ENCODE measurements around the gene FSTL4. TPM values are rescaled to one million over a fixed set of nuclear protein-coding genes. Genes with fewer than 3 reads are reported as not detected.

FSTL4 gene
- total and polyA plus RNA-seq, 2 donors (not counting 1 experiment from before 2014, with no cell fraction given), result 0.31 to 6.7 TPM

DNA sequence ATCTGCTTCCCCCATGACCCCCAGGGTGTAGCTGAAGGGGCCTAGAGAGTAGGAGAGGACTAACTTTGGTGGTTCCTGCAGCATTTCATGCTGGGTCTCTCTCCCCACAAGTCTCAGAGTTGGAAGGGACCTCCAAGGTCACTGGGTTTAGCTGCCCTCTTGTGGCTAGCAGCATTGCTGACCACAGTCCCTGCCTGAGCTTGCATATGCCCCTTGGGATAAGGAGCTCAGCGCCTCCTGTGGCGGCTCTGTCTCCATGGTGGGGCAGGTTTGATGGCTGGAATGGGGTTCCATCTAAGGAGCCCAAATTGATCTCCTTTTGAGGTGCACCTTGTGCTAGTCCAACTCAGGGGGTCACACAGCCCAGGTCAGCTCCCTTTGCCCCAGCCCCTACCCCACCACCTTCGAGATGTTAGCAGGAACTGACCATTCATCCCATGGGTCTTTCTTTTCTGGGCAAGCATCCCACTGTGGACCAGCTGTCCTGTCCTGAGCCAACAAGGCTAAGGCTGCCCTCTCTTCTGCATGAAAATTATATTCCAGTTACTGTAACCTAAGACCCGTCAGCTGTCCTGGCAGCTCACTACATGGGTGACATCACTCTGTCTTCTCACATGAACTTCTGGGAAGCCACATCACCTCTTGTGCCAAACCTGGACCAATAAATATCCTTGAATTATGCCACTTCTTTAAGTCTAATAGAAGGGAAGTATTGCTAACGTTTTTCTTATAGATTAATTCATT, 364.3 kb downstream of the FSTL4 start:
- Histone ChIP-seq H3K27ac (ENCODE audit: low read length in 2 of 2) (no peak overlapping the region), H3K9ac (ENCODE audit: low read length) (no peak overlapping the region), H3K36me3 (replicated peaks in 1 of 2; ENCODE audit: control extremely low read depth in 1 of 2, control insufficient read depth in 1 of 2, extremely low read depth in 1 of 2, insufficient read depth in 2 of 2, low read length in 1 of 2) (no peaks in the 10 kb centered on the region), H3K9me3 (ENCODE audit: control extremely low read depth in 1 of 3, control insufficient read depth in 2 of 3, insufficient read depth in 1 of 3, low read length in 2 of 3) (no peaks in the 10 kb centered on the region), H3K79me2 (ENCODE audit: control insufficient read depth, insufficient read depth, low read length) (no peaks in the 10 kb centered on the region), H3K4me3 (ENCODE audit: control extremely low read depth in 1 of 5, extremely low read depth in 1 of 5, insufficient read depth in 1 of 5, low read depth in 2 of 5, low read length in 4 of 5) (no peak overlapping the region), H4K20me1 (ENCODE audit: control insufficient read depth, insufficient read depth, low read length, poor library complexity, severe bottlenecking) (no peaks in the 10 kb centered on the region), H3K4me2 (replicated peaks; ENCODE audit: low read depth, low read length, poor library complexity, severe bottlenecking) (no peak overlapping the region), H3K27me3 (replicated peaks in 1 of 4; ENCODE audit: control extremely low read depth in 1 of 4, control insufficient read depth in 3 of 4, insufficient read depth in 4 of 4, low read length in 3 of 4) (no peaks in the 10 kb centered on the region), H3K4me1 (ENCODE audit: control insufficient read depth in 2 of 2, insufficient read depth in 2 of 2, low read length in 2 of 2) (no peaks in the 10 kb centered on the region), H2AFZ (ENCODE audit: insufficient read depth, low read depth, low read length, poor library complexity, severe bottlenecking) (no peak overlapping the region)
- CTCF ChIA-PET, result interaction anchor here (0.8 to 1.6 kb wide), 2 partner anchors 137 to 428 kb away, joined by 3 read pairs; no protein-coding TSS in a partner anchor
- TF ChIP-seq, protein P1, sequence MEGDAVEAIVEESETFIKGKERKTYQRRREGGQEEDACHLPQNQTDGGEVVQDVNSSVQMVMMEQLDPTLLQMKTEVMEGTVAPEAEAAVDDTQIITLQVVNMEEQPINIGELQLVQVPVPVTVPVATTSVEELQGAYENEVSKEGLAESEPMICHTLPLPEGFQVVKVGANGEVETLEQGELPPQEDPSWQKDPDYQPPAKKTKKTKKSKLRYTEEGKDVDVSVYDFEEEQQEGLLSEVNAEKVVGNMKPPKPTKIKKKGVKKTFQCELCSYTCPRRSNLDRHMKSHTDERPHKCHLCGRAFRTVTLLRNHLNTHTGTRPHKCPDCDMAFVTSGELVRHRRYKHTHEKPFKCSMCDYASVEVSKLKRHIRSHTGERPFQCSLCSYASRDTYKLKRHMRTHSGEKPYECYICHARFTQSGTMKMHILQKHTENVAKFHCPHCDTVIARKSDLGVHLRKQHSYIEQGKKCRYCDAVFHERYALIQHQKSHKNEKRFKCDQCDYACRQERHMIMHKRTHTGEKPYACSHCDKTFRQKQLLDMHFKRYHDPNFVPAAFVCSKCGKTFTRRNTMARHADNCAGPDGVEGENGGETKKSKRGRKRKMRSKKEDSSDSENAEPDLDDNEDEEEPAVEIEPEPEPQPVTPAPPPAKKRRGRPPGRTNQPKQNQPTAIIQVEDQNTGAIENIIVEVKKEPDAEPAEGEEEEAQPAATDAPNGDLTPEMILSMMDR (IDR thresholded peaks at IDR 0.05), result no peak
- no peak for TF ChIP-seq EZH2 (IDR thresholded peaks at IDR 0.05; ENCODE audit: borderline replicate concordance, insufficient read depth, low read depth, low read length, poor library complexity, severe bottlenecking)
- Mint-ChIP-seq H3K4me3 (no peak overlapping the region), H3K27me3 (no peaks in the 10 kb centered on the region), H3K27ac (no peak overlapping the region), H3K4me1 (peaks cover 4% of the 10 kb centered on the region), H3K9me3 (ENCODE audit: insufficient read depth) (no peaks in the 10 kb centered on the region)
- 82% methylated on average over 4 of the region's 5 CpGs for WGBS (ENCODE audit: insufficient coverage)
- POLR2A ChIA-PET, result no interaction called here
- no peak for ATAC-seq (ENCODE audit: low read depth)
- DNase-seq, result no peak
- intact Hi-C loops (cut with micrococcal nuclease), result no loop called here

DNA sequence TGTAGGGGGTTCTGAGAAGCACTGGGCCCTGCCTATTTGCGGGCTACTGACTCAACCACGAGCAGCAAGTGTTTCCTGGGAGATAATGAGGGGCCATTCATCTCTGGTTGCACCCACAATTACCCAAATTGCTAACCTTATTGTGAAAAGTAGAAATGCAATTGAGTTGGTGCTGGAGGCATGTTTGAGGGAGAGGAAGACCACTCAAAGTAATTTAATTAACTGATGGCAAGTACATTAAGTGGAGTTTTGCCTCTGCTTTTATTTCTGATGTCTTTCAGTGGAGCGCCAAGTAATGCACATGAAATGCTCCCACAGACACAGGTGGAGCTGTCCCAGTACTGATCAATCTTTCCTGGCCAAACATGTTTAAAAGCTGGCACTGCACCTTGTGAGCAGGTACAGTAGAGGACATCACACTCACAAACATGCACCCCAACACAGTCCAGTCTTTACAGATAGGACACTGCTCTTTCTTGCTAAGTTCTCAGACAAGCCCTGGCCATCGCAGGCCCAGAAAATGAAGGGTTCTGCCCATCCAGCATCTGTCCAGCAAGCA, 365.1 kb downstream of the FSTL4 start:
- Histone ChIP-seq H3K4me3 (ENCODE audit: control extremely low read depth in 1 of 5, extremely low read depth in 1 of 5, insufficient read depth in 1 of 5, low read depth in 2 of 5, low read length in 4 of 5) (no peak overlapping the region), H3K79me2 (ENCODE audit: control insufficient read depth, insufficient read depth, low read length) (no peaks in the 10 kb centered on the region), H3K9ac (ENCODE audit: low read length) (no peak overlapping the region), H3K4me2 (replicated peaks; ENCODE audit: low read depth, low read length, poor library complexity, severe bottlenecking) (no peak overlapping the region), H3K4me1 (ENCODE audit: control insufficient read depth in 2 of 2, insufficient read depth in 2 of 2, low read length in 2 of 2) (no peaks in the 10 kb centered on the region), H3K36me3 (replicated peaks in 1 of 2; ENCODE audit: control extremely low read depth in 1 of 2, control insufficient read depth in 1 of 2, extremely low read depth in 1 of 2, insufficient read depth in 2 of 2, low read length in 1 of 2) (no peaks in the 10 kb centered on the region), H2AFZ (ENCODE audit: insufficient read depth, low read depth, low read length, poor library complexity, severe bottlenecking) (no peak overlapping the region), H4K20me1 (ENCODE audit: control insufficient read depth, insufficient read depth, low read length, poor library complexity, severe bottlenecking) (no peaks in the 10 kb centered on the region), H3K9me3 (ENCODE audit: control extremely low read depth in 1 of 3, control insufficient read depth in 2 of 3, insufficient read depth in 1 of 3, low read length in 2 of 3) (no peaks in the 10 kb centered on the region), H3K27me3 (replicated peaks in 1 of 4; ENCODE audit: control extremely low read depth in 1 of 4, control insufficient read depth in 3 of 4, insufficient read depth in 4 of 4, low read length in 3 of 4) (no peaks in the 10 kb centered on the region), H3K27ac (ENCODE audit: low read length in 2 of 2) (no peak overlapping the region)
- ChIA-PET POLR2A (no interaction called here), CTCF (interaction anchor here (0.8 to 1.6 kb wide), 2 partner anchors 136 to 427 kb away, joined by 3 read pairs; no protein-coding TSS in a partner anchor)
- Mint-ChIP-seq H3K4me3 (no peak overlapping the region), H3K27ac (no peak overlapping the region), H3K4me1 (peaks cover 4% of the 10 kb centered on the region), H3K9me3 (ENCODE audit: insufficient read depth) (no peaks in the 10 kb centered on the region), H3K27me3 (no peaks in the 10 kb centered on the region)
- WGBS (ENCODE audit: insufficient coverage), result 100% methylated on average over 1 of the region's 4 CpGs
- no peak for DNase-seq
- TF ChIP-seq, protein P1 (IDR thresholded peaks at IDR 0.05), result no peak
- no peak for TF ChIP-seq EZH2 (IDR thresholded peaks at IDR 0.05; ENCODE audit: borderline replicate concordance, insufficient read depth, low read depth, low read length, poor library complexity, severe bottlenecking)
- intact Hi-C loops (cut with micrococcal nuclease), result no loop called here
- no peak for ATAC-seq (ENCODE audit: low read depth)

All from B cell (primary cell).